Activated CD8-positive, alpha-beta memory T cell treated with anti-CD3 and anti-CD28 coated beads for 4 hours (primary cell): ENCODE data around the gene NF2.

Source experiments
- DNase-seq, 2 donors: peaks; one replicate each; pipeline ENCODE4 v3.0.0-alpha.2; 2020; ENCODE audit warnings: low read depth in 2 of 2

NF2 gene

DNA sequence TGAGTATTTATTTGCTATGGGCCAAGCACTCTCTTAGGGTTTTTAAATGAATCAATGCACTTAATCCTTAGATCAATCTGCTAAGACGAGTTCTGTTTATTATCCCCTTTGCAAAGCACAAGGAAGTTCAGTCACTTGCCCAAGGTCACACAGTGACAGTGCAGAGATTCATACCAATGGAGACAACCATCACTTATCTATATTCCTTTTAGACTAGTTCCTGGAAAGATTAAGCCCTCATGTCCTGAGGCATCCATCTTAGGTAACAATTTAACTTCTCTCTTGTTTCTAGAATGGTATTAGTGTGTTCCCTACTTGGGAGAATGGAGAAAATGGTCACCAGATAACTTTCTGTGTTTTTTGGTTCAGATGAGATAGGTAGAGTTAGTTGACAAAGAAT is 28.3 kb downstream of the NF2 start:
- DNase-seq, result no peak

DNA sequence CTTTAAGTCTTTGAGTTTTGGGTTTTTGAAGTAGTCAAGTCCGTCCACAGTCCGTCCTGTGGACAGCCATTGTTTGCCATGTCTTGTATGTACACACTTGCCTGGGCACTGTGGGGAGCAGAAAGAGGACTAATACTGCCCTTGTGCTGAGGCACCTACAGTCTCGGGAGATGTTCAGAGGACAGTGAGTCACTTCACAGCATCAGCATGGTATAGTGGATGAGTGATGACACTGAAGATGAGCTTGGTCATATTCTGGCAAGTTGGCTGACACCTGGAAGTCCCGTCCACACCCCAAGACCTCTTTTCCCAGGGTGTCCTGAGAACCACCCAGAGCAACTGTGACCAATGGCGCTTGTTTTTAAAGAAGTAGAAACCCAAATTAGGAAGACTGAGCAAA is 29.2 kb downstream of the NF2 start:
- DNase-seq, result no peak

DNA sequence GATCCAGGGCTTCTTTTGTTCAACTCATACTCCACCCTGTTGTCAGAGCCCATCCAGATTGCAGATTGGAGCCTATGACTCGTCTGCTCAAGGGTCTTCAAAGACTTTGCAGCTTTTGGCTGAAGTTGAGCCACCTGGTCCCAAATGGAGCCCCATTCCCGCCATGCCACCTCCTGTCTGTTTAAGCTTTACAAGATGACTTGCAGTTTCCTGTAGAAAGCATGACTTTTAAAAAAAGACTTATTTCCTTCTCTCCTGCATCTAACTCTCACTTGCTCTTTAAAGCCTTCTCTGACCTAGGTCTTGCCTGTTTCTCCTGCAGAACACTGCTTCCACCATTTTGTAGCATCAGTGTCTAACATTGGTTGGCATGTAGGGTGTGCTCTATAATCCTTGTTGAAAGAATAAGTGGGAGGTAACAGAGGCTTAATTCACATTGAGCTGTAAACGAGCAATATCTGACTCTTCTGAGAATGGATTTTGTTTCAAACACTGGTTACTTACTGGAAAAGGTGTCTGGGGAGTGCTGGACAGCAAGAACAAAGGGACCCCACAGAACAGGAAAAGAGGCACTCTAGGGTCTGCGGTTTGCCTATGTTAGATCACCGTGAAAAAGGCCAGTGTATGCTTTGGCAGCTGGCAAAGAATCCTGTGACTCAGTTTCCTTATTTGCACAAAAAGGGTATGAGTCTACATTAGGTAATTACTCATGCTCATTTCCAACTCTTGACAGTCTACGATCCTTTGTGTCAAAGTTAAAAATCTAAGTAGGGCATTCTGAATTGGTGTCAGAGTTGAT is 30.3 kb downstream of the NF2 start:
- no peak for DNase-seq

DNA sequence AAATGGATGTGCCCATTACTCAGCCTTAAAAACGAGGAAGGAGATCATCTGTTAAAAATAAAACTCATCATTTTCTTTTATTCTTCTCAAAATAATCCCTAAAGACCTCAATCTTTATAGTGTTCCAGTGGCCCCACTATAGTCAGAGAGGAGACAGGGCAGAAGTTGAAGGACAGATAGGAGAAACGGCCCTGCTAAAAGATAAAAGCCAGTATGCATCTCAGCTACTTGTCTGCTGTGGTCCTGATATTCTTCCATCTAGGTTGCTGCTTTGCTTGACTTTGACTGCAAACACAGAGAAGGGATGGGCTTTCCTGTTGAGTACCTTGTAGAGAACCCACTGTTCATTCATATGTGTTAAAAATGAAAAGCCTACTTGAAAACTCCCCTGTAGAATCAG is 31.4 kb downstream of the NF2 start:
- no peak for DNase-seq

DNA sequence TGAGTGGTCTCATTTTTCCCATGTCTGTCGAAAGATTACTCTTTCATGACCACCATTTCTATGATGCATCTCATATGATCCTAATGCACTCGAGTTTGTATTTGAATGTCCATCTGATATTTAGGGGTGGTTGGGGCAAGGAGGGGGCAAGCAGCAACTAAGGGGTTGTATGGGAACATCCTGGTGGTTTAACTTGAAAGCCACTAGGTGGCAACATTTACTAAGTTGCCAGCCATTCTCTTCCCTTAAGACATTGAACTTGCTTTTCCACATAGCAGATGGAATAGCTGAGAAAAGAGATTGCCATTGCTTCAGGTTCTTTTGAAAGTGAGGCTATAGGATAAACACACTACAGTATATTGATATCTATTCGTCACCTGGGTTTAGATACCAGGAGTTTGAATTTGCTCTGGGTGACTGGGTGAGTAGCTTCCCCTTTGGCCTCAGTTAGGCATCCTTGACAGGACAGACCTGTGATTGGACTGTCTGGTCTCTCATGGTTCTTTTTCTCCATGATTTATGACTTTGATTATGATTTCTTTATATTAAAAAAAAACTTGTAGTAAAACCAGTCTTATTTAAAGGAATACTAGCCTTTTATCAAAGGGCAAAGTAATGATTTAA is 32.4 kb downstream of the NF2 start:
- no peak for DNase-seq

DNA sequence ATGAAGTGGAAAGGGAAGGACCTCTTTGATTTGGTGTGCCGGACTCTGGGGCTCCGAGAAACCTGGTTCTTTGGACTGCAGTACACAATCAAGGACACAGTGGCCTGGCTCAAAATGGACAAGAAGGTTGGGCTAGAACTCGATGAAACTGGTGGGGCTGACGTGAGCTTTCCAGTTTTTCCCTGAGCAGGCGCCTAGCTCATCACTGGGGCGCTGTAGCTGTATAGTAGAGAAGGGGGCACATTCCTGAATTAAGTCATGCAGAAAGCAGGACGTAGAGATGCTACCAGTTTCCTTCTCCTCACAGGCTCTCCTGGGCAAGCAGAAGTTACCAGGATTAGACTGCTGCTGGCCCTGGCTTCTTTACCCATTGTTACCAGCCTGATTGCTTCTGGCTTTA is 33.3 kb downstream of the NF2 start:
- DNase-seq, result no peak

DNA sequence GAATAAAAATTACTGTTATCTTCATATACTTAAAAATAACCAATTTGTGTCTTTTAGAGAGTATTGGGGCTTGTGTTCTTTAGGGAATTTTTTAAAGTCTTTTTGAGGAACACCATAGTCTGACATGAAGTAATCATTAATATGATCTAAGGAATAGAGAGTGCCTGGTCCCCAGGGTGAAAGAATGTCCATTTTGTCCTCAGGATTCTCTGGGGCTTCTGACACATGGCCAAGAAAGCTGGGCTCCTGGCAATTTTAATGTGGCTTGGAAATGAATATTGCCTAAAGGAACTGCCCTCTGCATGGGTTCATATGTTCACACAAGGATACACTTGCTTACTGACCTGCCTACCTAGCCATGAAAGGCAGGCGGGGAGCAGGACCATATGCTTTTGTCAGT is 33.7 kb downstream of the NF2 start:
- DNase-seq, result no peak

DNA sequence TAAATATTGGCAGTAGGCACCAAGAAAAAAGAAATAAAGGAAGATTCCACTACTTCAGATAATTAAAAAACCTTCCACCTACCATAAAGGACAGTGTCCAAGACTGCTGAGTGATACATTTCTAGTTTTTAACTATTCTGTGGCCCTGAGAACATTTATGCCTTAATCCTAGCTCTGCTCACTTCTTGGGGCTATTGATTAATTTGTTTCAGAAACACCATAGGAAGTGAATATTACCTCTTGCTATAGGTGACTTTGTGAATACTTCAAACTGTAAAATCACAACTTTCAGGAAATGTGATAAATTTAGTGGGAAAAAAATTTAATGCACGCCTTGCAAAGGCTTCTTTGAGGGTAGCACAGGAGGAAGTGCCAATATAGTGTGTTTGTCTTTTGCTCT is 35.2 kb downstream of the NF2 start:
- DNase-seq, result no peak

DNA sequence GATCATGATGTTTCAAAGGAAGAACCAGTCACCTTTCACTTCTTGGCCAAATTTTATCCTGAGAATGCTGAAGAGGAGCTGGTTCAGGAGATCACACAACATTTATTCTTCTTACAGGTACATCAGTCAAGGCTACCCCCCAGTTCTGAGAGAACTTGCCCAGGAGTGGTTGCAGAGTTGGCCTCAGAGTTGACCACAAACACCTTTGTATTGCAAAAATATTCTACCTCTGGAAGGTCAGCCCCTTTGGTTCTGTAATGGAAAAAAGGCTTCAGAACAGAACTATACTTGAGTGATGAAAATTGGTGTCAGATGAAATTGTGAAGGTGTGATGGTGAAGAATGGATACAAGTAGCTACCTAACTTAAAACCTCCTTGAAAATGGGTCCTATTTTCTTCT is 35.7 kb downstream of the NF2 start:
- no peak for DNase-seq

DNA sequence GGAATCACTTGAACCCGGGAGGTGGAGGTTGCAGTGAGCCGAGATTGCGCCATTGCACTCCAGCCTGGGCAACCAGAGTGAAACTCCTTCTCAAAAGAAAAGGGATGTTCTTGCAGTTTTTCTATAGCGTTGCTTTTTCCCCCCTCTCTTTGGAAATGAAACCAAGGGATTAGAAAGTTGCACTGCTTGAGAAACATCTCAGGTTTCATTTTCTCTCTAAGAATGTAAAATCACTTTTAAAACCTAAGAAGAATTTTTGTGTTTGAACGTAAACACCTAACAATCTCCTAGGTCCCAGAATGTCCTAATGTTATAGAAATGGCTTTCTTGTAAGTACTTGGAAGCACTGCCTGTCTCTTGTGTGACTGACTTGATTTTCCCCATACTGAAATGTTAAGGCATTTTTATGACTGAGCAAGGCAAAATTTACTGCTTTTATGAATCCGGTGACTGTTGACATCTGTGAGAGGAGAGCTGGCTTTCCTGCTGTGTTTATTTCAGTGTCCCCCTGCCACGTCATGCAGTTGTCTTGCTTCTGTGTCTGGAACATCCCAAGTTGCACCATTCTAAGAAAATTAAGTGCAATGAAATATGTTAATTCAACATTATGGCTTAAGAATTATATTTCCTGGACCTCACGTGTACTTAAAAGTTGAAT is 37.7 kb downstream of the NF2 start:
- no peak for DNase-seq

DNA sequence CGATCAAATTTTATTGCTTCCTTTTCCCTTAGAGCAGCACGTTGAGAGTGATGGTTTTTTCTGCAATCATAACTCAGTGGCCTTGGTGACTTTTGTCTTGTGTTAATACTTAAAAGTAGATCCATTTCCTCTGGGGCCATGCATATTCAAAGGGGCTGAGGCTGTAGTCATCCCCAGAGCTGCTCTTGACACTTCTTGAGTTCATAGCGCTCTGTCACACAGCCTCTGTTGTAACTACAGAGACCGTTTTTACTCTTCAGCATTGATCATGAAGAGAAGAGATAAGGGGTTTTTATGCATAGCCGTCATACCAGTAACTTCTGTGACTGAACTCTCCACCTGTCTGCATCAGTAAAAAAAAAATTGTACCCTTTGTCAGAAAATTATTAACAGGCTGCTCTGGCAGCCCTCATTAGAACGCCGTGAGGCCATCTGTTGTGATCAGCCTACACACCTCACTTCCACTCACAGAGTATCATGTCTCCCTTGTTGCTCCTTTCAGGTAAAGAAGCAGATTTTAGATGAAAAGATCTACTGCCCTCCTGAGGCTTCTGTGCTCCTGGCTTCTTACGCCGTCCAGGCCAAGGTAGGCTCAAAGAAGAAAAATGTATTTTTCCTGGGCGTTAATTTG is 38.4 kb downstream of the NF2 start:
- no peak for DNase-seq

DNA sequence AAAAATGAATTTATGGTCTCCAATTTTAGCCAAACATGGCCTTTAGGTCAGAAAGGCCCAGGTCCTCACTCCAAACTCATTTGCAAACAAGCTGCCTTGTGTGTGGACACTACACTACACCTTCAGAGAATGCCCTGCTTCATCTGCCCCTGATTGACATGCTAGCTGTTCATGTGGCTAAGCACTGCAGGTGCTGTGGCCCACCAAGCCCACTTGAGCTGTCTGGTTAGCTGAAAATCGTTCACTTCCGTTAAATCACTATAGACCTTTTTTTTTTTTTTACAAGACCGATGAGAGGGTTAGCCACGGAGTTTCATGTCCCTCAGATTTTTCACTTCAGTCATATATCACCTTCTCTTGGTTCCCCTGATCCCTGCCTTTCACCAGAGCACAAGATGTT is 39.3 kb downstream of the NF2 start:
- DNase-seq, result no peak

DNA sequence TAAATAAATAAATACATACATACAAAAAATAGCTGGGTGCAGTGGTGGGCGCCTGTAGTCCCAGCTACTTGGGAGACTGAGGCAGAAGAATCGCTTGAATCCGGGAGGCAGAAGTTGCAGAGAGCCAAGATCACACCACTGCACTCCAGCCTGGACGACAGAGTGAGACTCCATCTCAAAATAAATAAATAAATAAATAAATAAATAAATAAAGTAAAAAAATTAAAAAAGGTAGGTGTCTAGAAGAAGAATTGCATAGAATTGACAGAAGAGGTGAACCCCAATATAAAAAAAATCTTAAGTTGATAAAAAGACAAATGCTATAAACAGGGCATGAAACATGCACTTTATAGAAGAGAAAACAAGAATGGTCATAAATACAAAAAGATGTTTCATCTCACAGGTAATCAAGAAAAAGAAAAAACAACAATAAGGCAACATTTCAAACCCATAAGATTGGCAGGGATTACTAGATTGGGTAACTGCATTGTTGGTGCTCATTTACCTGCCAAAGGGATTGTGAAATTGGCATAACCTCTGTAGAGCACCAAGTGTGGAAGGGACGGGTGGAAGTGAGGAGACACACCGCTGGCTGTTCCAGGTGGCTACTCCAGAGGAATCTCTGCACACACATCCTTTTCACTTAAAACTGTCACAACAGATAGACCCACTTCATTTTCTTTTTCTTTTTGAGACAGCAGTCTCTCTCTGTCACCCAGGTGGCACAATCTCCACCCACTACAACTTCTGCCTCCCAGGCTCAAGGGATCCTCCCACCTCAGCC is 44.7 kb downstream of the NF2 start:
- DNase-seq, result no peak

DNA sequence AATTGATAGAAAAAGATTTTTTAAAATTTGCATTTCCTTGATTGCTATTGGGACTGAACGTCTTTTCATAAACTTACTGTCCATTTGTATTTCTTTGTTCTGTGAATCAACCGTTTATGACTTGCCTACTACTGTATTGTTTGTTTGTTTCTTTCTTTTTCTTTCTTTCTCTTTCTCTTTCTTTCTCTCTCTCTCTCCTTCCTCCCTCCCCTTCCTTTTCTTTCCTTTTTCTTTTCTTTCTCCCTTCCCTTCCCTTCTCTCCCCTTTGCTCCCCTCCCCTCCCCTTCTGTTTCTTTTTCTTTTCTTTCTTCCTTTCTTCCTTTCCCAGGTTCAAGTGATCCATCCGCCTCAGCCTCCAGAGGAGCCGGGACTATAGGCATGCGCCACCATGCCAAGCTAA is 46.9 kb downstream of the NF2 start:
- DNase-seq, result no peak

DNA sequence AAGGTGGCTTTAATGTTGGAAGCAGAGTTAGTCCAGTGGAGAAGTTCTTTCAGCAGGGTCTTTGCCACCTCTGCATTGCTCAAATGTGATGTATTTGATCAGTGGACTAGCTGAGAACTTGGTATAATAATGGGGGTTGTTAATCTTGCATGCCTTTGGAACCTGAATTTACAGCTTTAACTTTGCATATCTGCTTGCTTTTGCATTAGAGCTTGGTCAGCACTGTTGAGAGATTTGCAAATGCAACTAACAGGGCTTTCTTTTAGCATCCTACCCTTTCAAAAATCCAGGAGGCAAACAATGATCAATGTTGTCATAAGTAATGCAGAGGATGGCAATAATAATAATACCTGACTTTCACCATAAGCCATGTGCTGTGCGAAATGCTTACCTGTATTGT is 48.2 kb downstream of the NF2 start:
- no peak for DNase-seq

DNA sequence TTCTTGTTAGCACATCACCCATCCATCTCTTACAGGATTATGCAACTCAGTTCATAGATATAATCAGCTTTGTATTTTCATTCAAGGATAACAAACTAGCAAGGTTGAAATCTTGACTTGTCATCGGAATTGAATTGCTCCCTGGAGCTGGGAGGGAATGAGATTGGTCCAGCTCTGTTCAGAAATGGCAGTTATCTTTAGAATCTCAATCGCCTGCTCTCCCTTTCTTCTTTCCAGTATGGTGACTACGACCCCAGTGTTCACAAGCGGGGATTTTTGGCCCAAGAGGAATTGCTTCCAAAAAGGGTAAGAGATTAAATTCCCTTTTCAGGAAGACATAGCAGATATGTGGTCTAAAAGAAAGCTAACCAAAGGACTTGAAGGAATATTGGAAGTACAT is 51.0 kb downstream of the NF2 start:
- no peak for DNase-seq

DNA sequence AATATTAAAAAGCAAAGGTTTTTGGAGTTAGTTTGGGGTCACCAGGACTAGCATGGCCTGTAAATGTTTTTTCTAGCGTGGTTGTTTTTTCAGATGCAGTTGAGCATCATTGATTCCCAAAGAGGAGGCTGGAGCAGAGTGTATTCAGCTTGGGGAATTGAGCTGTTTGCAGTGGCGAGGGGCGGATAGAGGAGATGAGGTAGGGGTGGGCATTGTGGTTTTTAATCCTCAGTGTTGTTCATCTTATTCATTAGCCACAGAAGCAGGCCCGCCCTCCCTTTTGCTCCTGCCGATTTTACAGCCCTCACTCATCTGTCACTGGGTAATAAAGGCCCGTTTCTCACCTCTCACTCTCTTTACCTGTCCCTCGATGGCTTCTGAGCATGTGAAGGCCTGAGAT is 51.4 kb downstream of the NF2 start:
- no peak for DNase-seq

DNA sequence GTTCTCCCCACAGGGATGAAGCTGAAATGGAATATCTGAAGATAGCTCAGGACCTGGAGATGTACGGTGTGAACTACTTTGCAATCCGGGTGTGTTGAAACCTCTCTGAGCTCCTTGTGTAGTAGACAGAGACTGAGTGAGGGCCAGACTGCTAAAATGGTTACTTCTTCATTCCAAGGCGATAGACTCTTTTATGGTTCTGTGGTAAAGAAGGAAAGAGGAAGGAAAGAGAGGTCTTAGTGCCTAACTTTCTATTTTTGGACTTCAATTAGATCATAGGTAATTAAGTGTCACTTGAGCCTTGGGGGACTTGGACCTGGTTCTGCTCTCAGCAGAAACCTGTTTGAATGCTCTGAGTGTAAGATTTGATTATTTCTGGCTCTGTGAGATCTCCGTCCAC is 54.7 kb downstream of the NF2 start:
- no peak for DNase-seq

DNA sequence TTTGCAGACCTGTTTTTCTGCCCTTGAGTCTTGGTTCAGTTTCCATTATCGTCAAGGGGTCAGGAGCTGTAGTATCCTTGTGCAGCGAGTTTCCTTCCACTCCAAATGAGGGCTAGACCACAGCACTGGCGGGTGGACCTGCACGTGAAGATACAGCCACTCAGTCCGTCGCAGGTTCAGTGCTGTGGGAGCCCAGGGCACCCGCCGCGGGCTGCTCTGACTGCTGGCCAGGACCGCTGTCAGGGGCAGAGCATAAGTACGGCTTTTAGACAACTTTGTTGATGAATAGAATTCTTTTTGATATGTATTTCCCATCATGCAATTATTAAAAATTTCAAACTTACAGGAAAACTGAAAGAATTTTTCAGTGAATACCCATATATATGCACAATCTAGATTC is 56.6 kb downstream of the NF2 start:
- DNase-seq, result no peak

DNA sequence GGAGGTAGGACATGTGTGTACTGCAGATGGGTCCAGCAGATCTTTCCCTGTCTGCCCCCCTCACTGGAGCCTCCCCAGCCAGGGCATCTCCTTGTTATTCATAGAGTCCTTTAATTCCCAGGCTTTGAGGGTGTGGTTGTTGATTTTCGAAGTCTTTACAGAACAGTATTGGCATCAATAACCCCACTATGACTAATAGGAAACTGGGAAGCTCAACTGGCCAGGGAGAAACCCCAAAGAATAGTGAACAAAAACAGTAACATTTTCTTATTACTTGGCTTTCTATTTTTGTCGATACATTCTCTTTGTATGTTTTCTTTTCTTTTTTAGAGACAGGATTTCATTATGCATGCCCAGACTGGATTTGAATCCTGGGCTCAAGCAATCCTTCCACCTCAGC is 57.9 kb downstream of the NF2 start:
- DNase-seq, result no peak

DNA sequence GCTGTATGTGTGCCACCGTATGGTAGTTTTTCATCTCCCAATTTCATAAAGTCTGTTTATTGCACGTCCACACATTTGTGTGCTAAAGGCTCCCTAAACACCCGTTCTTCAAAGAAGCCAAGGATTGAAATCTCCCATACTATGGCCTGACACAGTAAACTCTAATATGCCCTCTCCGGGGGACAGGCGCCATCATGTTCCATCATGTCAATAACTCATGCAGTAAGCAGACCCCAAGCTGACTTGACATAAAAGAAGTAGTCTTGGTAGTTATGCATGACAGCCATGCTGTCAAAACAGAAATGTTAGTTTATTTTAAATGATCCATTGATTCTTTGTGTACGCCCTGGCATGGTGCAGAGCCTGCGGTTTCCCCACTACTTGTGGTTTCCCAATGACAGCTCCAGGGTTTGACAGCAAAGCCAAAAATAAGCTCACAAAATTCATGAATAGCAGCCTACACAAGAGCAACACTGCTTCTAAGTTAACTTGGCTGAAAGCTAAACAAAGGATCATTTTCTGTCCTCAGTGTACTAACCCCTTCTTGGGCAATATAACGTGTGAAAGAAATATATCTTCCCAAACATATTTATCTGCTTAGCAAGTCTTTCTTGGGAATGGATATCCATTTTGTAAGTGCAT is 59.9 kb downstream of the NF2 start:
- no peak for DNase-seq

DNA sequence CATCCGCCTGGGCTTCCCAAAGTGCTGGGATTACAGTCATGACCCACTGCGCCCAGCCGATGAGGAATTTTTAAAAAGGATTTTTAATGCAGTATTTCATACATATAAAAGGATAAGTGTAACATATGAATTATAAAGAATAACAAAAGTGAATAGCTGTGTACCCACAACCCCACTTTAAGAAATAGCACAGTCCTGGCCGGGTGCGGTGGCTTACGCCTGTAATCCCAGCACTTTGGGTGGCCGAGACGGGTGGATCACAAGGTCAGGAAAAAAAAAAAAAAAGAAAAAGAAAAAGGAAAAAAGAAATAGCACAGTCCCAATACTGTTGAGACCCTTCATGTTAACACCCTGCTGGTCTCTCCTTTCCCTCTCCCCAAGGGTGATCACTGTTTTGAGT is 62.1 kb downstream of the NF2 start:
- DNase-seq, result no peak
